ENCODE data around the gene CD27. TPM values are rescaled to one million over a fixed set of nuclear protein-coding genes. Genes with fewer than 3 reads are reported as not detected.

The CD27 gene
- total and polyA plus RNA-seq, 3 experiments from 2014 or later, result 110 to 470 (median 111) TPM

DNA sequence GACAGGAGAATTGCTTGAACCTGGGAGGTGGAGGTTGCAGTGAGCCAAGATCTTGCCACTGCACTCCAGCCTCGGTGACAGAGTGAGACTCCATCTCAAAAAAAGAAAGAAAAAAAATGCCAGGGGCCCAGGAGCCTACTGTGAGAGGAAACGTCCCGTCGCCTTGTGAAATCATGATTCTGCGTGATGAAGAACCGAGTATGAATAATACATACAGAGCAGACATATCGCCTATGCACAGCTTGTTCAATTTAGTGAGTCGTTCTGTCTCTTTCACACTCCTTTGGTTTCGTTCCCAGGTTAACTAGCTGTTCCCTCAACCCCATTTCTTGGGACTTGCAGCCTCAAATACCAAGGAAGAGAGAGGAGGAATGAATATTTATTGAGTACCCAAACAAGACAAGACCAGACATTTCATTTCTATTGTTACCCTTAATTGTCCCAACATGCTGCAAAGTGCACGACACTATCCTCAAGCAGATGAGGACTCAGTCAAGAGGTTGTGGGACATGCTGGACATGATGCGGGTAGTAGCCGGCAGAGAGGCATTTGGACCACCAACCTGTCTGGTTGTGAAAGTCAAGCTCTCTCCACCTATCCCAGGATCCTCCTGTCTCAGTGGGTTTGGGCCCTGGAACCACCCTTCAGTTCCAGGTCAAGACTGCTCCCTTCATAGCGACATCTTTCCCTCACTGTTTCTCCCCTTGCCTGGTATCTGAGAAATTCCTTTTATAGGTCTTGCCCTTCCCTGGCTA, 8.6 kb upstream of the CD27 start:
- no peak overlapping the region for H3K4me3 Mint-ChIP-seq
- CTCF ChIA-PET, result interaction anchor here (1.2 to 4.7 kb wide), 3 partner anchors 9 to 29 kb away, joined by 4 to 23 read pairs (median 21); partner anchors contain the start of gene CD27
- H3K9me3 ChIP-seq (ENCODE audit: low read length), result no peaks in the 10 kb centered on the region
- no peaks in the 10 kb centered on the region for H3K27me3 Mint-ChIP-seq
- no peaks in the 10 kb centered on the region for H3K9me3 Mint-ChIP-seq
- H3K4me1 Mint-ChIP-seq, result peaks cover 34 to 38% (median 35%) of the 10 kb centered on the region in 3 donors
- H3K36me3 Mint-ChIP-seq, result no peaks in the 10 kb centered on the region
- H3K27me3 ChIP-seq (ENCODE audit: insufficient read depth, low read length, poor library complexity, severe bottlenecking), result no peaks in the 10 kb centered on the region
- H3K4me1 ChIP-seq (ENCODE audit: insufficient read depth, low read length), result peaks cover 28% of the 10 kb centered on the region
- H3K27ac Mint-ChIP-seq, result peak overlapping the region in 1 of 8 donors; percentile 17
- no peak overlapping the region for H3K4me3 ChIP-seq (ENCODE audit: low read length)
- POLR2A ChIA-PET, result interaction anchor here (1.8 kb wide), 1 partner anchor 35 kb away, joined by 4 read pairs; the partner anchor contains the start of gene VAMP1
- no peak overlapping the region for H3K27ac ChIP-seq (ENCODE audit: low read depth, low read length)
- H3K36me3 ChIP-seq (ENCODE audit: insufficient read depth, low read length), result no peaks in the 10 kb centered on the region
- DNase-seq, result no peak

GRCh38 chr12:6437586-6437985, 7.2 kb upstream of the CD27 start:
- Mint-ChIP-seq H3K9me3 (no peaks in the 10 kb centered on the region), H3K36me3 (no peaks in the 10 kb centered on the region), H3K4me1 (peaks cover 38 to 44% (median 44%) of the 10 kb centered on the region in 3 donors), H3K4me3 (no peak overlapping the region), H3K27me3 (no peaks in the 10 kb centered on the region), H3K27ac (peak overlapping the region in 1 of 8 donors; percentile 61)
- ChIA-PET CTCF (interaction anchor here (1.3 to 3.1 kb wide), 2 partner anchors 14 to 28 kb away, joined by 3 to 15 read pairs; no protein-coding TSS in a partner anchor), POLR2A (no interaction called here)
- no peaks in the 10 kb centered on the region for H3K9me3 ChIP-seq (ENCODE audit: low read length)
- peaks cover 25% of the 10 kb centered on the region for H3K4me1 ChIP-seq (ENCODE audit: insufficient read depth, low read length)
- no peak overlapping the region for H3K4me3 ChIP-seq (ENCODE audit: low read length)
- H3K27ac ChIP-seq (ENCODE audit: low read depth, low read length), result no peak overlapping the region
- no peak for DNase-seq
- no peaks in the 10 kb centered on the region for H3K27me3 ChIP-seq (ENCODE audit: insufficient read depth, low read length, poor library complexity, severe bottlenecking)
- H3K36me3 ChIP-seq (ENCODE audit: insufficient read depth, low read length), result no peaks in the 10 kb centered on the region

GRCh38 chr12:6438345-6438744, 6.4 kb upstream of the CD27 start:
- ChIA-PET POLR2A (interaction anchor here (0.9 kb wide), 1 partner anchor 46 kb away, joined by 3 read pairs; no protein-coding TSS in a partner anchor), CTCF (interaction anchor here (1.1 to 3.1 kb wide), 3 partner anchors 11 to 27 kb away, joined by 3 to 15 read pairs (median 3); no protein-coding TSS in a partner anchor)
- no peak overlapping the region for H3K4me3 ChIP-seq (ENCODE audit: low read length)
- H3K27me3 ChIP-seq (ENCODE audit: insufficient read depth, low read length, poor library complexity, severe bottlenecking), result no peaks in the 10 kb centered on the region
- Mint-ChIP-seq H3K9me3 (no peaks in the 10 kb centered on the region), H3K36me3 (no peaks in the 10 kb centered on the region), H3K4me3 (no peak overlapping the region), H3K27me3 (no peaks in the 10 kb centered on the region), H3K27ac (no peak overlapping the region), H3K4me1 (peaks cover 39 to 44% (median 43%) of the 10 kb centered on the region in 3 donors)
- no peaks in the 10 kb centered on the region for H3K9me3 ChIP-seq (ENCODE audit: low read length)
- DNase-seq, result no peak
- no peak overlapping the region for H3K27ac ChIP-seq (ENCODE audit: low read depth, low read length)
- peaks cover 23% of the 10 kb centered on the region for H3K4me1 ChIP-seq (ENCODE audit: insufficient read depth, low read length)
- H3K36me3 ChIP-seq (ENCODE audit: insufficient read depth, low read length), result no peaks in the 10 kb centered on the region

GRCh38 chr12:6440391-6440790, 4.4 kb upstream of the CD27 start:
- H3K27me3 Mint-ChIP-seq, result no peaks in the 10 kb centered on the region
- H3K4me3 Mint-ChIP-seq, result no peak overlapping the region
- no peaks in the 10 kb centered on the region for H3K36me3 ChIP-seq (ENCODE audit: insufficient read depth, low read length)
- H3K27me3 ChIP-seq (ENCODE audit: insufficient read depth, low read length, poor library complexity, severe bottlenecking), result no peaks in the 10 kb centered on the region
- no peak for DNase-seq
- ChIA-PET POLR2A (no interaction called here), CTCF (interaction anchor here (1.6 to 9.3 kb wide), 3 partner anchors 16 to 130 kb away, joined by 3 to 56 read pairs (median 15); no protein-coding TSS in a partner anchor)
- H3K4me1 Mint-ChIP-seq, result peaks cover 37 to 44% (median 42%) of the 10 kb centered on the region in 3 donors
- no peaks in the 10 kb centered on the region for H3K9me3 Mint-ChIP-seq
- no peaks in the 10 kb centered on the region for H3K9me3 ChIP-seq (ENCODE audit: low read length)
- peaks cover 16% of the 10 kb centered on the region for H3K4me1 ChIP-seq (ENCODE audit: insufficient read depth, low read length)
- peak overlapping the region in 6 of 8 donors; percentile 58 to 92 (median 84) for H3K27ac Mint-ChIP-seq
- H3K36me3 Mint-ChIP-seq, result peaks cover 0 to 8% (median 0%) of the 10 kb centered on the region in 3 donors
- no peak overlapping the region for H3K27ac ChIP-seq (ENCODE audit: low read depth, low read length)
- H3K4me3 ChIP-seq (ENCODE audit: low read length), result no peak overlapping the region

- H3K27me3 Mint-ChIP-seq, result no peaks in the 10 kb centered on the region
- peaks cover 52 to 65% (median 62%) of the 10 kb centered on the region in 3 donors for H3K4me1 Mint-ChIP-seq
- no peak for DNase-seq
- no peak overlapping the region for H3K4me3 ChIP-seq (ENCODE audit: low read length)
- H3K36me3 Mint-ChIP-seq, result peaks cover 0 to 28% (median 8%) of the 10 kb centered on the region in 3 donors
- H3K27me3 ChIP-seq (ENCODE audit: insufficient read depth, low read length, poor library complexity, severe bottlenecking), result no peaks in the 10 kb centered on the region
- ChIA-PET CTCF (interaction anchor here (1.1 to 14.0 kb wide), 7 partner anchors 10 to 108 kb away, joined by 3 to 179 read pairs (median 15); partner anchors contain the start of genes MRPL51 and VAMP1), POLR2A (interaction anchor here (0.7 to 3.1 kb wide), 6 partner anchors 9 to 92 kb away, joined by 3 to 23 read pairs (median 10); partner anchors contain the start of genes GAPDH, TAPBPL and VAMP1)
- H3K9me3 Mint-ChIP-seq, result no peaks in the 10 kb centered on the region
- peaks cover 4% of the 10 kb centered on the region for H3K36me3 ChIP-seq (ENCODE audit: insufficient read depth, low read length)
- H3K27ac Mint-ChIP-seq, result peak overlapping the region in 7 of 8 donors; percentile 78 to 96 (median 92)
- peak overlapping the region; percentile 72 to 99 (median 97) for H3K4me3 Mint-ChIP-seq
- peaks cover 26% of the 10 kb centered on the region for H3K4me1 ChIP-seq (ENCODE audit: insufficient read depth, low read length)
- no peaks in the 10 kb centered on the region for H3K9me3 ChIP-seq (ENCODE audit: low read length)
- no peak overlapping the region for H3K27ac ChIP-seq (ENCODE audit: low read depth, low read length)
Observed at GRCh38 chr12:6442836-6443235, 1.9 kb upstream of the CD27 start.

DNA sequence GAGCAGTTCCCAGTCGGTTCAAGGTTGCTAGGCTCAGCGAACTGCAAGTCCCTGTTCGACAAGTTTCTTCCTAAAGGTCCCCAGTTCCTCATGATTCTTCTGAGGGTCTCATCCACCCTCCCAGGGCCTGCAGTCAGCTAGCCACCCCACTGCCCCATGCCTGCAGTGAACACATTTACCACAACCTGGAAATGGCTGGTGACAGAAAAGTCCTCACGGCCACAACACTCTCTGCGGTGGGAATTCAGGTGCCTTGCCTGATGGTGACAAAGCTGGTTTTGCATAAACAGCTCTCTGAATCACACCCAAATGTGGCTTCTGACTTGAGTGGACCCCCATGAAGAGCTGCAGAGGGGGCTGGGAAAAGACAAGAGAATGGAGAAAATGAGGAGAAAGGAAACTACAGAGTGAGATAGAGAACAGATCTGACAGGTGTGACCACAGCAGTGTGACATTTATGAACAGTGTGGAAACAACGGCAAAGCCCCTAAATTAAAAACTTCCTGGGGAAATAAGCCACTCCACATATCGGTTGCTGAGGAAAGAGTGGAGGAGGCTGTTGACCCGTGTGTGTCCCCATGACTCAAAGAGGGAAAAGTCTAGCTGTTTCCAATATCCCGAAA, 1.3 kb upstream of the CD27 start:
- ChIA-PET POLR2A (interaction anchor here (0.7 to 3.1 kb wide), 9 partner anchors 8 to 91 kb away, joined by 3 to 23 read pairs (median 5); partner anchors contain the start of genes GAPDH, TAPBPL and VAMP1), CTCF (interaction anchor here (1.1 to 14.0 kb wide), 8 partner anchors 11 to 108 kb away, joined by 3 to 179 read pairs (median 10); partner anchors contain the start of genes MRPL51 and VAMP1)
- Mint-ChIP-seq H3K27ac (peak overlapping the region; percentile 78 to 99 (median 94)), H3K4me1 (peaks cover 56 to 71% (median 68%) of the 10 kb centered on the region in 3 donors), H3K4me3 (peak overlapping the region; percentile 71 to 99 (median 97)), H3K9me3 (no peaks in the 10 kb centered on the region), H3K36me3 (peaks cover 0 to 32% (median 12%) of the 10 kb centered on the region in 3 donors), H3K27me3 (no peaks in the 10 kb centered on the region)
- H3K4me1 ChIP-seq (ENCODE audit: insufficient read depth, low read length), result peaks cover 32% of the 10 kb centered on the region
- peak overlapping the region; percentile 41 for H3K4me3 ChIP-seq (ENCODE audit: low read length)
- no peak for DNase-seq
- no peaks in the 10 kb centered on the region for H3K9me3 ChIP-seq (ENCODE audit: low read length)
- peaks cover 4% of the 10 kb centered on the region for H3K36me3 ChIP-seq (ENCODE audit: insufficient read depth, low read length)
- no peak overlapping the region for H3K27ac ChIP-seq (ENCODE audit: low read depth, low read length)
- no peaks in the 10 kb centered on the region for H3K27me3 ChIP-seq (ENCODE audit: insufficient read depth, low read length, poor library complexity, severe bottlenecking)

DNA sequence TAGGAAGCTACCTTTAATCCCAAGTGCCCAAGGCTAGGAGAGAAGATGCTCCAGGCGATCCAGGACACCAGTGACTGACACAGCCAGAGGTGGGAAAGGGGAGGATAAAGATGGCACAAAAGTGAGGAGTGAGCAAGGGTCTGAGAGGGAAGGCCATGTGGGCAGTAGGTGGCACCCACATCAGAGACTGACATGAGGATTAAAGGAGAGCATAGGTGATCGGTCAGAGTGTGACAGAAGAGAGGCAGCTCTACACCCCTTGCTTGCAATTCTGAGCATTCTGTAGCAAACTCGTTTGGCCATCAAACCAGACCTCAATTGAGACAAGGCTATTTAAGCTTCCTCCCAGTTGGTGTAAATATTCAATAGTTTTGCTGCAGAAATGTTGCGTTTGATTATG, 724 bp upstream of the CD27 start:
- DNase-seq, result no peak
- Histone ChIP-seq H3K9me3 (ENCODE audit: low read length) (no peaks in the 10 kb centered on the region), H3K27me3 (ENCODE audit: insufficient read depth, low read length, poor library complexity, severe bottlenecking) (no peaks in the 10 kb centered on the region), H3K4me1 (ENCODE audit: insufficient read depth, low read length) (peaks cover 32% of the 10 kb centered on the region), H3K36me3 (ENCODE audit: insufficient read depth, low read length) (peaks cover 4% of the 10 kb centered on the region), H3K4me3 (ENCODE audit: low read length) (peak overlapping the region; percentile 41), H3K27ac (ENCODE audit: low read depth, low read length) (no peak overlapping the region)
- POLR2A ChIA-PET, result interaction anchor here (0.9 to 3.1 kb wide), 9 partner anchors 7 to 92 kb away, joined by 3 to 23 read pairs (median 5); partner anchors contain the start of genes TAPBPL and VAMP1
- Mint-ChIP-seq H3K27me3 (no peaks in the 10 kb centered on the region), H3K9me3 (no peaks in the 10 kb centered on the region), H3K36me3 (peaks cover 0 to 32% (median 12%) of the 10 kb centered on the region in 3 donors), H3K4me1 (peaks cover 56 to 76% (median 68%) of the 10 kb centered on the region in 3 donors), H3K27ac (peak overlapping the region; percentile 78 to 99 (median 94)), H3K4me3 (peak overlapping the region; percentile 77 to 100 (median 98))
- CTCF ChIA-PET, result interaction anchor here (1.3 to 14.0 kb wide), 6 partner anchors 11 to 109 kb away, joined by 3 to 179 read pairs (median 30); partner anchors contain the start of gene VAMP1

Measured in CD8-positive, alpha-beta memory T cell (primary cell).